ENCODE measurements around the gene RIMKLA. TPM values are rescaled to one million over a fixed set of nuclear protein-coding genes. Genes with fewer than 3 reads are reported as not detected.

Gene RIMKLA
- polyA plus RNA-seq, 1 donor, result 1.1 TPM

DNA sequence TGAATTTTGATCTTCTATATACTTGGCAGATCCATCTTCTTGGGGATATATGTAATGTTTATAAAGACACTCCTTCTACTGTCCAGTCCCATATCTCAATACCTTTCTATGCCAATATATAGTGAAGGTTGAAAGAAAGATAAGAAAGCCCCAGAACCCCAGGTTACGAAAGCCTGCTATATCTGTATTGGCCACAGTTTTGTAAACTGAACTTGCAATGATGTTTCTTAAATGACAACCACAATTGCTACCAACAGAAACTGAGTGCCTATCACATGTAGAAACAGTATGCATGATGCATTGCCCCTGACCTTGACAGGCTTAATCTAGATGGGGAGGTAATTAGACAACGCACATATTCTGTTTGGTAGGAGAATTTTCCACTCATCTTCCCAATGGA is 7.8 kb upstream of the RIMKLA start:
- DNase-seq, result no peak

- peak; percentile 24 for DNase-seq
Observed at GRCh38 chr1:42379794-42380585, 602 bp upstream of the RIMKLA start.

DNA sequence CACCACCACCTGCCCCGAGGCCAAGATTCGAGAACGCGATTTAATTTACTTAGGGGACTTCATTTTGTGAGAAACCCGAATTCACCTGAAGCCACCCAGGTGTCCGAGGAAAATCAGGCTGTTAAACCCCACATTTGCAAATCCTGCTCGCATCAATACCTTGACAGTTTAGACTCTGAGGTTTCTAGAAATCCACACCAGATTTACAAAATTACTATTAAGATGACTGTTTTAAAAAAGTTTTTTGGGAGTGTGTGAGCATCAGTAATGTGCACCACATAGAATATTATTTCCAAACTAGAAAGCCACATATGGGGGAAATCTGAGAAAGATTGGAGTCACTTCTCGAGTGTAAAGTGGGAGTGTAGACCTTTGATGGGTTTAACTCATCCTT is 685 bp downstream of the RIMKLA start:
- no peak for DNase-seq

DNA sequence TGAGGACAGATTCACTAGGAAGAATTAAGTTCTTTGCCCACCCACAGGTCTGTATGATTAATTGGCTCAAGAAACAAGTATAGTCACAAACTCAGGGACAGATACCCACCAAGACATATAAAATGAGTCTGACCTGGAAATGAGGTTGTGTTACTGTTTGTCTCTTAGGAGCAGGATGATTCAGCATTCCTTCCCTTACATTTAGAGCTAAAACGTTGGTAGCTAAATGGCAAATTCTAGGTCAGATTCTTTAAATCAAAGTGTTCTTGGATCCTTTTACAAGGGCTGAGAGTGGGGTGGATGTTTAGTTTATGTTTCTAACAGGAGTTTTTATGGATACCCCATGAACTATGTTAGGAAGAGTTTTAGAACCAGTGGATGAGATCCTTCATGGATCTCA is 4.7 kb downstream of the RIMKLA start:
- no peak for DNase-seq

DNA sequence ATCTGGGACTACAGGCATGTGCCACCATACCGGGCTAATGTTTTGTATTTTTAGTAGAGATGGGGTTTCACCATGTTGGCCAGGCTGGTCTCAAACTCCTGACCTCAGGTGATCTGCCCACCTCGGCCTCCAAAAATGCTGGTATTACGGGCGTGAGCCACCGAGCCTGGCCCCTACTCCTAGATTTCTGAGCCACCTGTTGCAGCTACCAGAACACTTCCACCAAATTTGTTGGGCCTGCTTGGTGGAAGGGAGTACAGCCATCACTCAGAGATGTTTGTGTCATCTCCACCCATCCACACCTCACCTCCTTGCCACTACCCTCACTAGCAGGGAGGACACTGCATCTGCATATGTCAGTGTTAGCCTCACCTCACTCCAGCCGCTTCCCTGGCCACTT is 5.5 kb downstream of the RIMKLA start:
- no peak for DNase-seq

DNA sequence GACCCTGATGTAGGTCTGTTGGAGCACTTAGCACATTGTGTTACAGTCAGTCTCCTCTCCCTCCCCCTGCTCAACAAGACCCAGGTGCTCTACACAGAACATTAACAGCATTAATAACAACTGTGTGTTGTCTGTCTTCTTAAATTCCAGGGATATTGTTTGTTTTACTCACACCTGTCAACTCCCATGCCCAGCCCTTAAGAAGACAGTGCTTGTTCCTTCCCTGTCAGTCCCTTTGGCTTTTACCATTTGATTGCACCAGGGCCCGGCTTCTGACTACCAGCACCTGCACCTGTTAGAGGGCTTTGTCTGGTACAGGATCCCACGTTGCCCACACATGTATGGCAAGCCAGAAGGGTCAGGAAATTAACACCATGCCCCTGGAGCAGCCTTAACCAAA is 11.7 kb downstream of the RIMKLA start:
- DNase-seq, result no peak

DNA sequence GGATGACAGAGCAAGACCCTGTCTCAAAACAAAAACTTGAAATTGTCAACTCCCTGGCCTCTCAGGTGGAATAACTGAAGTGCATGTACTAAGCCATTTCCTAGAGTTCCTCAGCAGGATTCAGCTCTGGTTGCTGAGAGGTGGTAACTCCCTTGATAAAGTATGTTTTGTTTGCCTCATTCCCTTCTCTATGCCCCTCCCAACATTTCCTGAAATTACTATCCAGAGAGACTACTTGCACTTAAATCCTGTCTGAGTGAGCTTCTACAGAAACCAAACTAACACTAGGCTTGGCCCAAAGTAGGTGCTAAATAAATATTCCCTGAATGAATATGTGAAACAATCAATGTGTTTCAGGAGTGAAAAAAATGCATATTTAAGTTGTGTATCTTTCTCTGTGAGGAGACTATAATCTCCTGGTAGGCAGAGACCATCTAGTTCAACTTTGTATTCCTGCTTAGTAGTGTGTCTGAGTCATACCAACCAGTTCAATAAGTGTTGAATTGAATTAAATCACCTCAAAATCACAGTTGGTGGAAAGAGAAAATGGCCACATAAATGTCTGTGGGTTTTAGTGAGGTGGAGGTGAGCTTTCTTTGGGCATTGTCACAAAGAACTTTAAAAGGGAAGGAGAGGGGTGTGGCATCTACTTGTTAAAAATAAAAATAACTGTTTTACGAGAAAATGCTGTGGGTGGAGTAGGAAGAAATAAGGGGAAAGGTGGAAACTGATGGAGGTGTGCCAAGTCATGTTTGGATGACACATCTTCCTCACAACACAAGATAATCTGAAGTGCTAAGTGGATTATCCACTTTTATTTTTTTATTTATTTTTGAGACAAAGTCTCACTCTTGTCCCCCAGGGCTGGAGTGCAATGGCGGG is 12.6 kb downstream of the RIMKLA start:
- no peak for DNase-seq

DNA sequence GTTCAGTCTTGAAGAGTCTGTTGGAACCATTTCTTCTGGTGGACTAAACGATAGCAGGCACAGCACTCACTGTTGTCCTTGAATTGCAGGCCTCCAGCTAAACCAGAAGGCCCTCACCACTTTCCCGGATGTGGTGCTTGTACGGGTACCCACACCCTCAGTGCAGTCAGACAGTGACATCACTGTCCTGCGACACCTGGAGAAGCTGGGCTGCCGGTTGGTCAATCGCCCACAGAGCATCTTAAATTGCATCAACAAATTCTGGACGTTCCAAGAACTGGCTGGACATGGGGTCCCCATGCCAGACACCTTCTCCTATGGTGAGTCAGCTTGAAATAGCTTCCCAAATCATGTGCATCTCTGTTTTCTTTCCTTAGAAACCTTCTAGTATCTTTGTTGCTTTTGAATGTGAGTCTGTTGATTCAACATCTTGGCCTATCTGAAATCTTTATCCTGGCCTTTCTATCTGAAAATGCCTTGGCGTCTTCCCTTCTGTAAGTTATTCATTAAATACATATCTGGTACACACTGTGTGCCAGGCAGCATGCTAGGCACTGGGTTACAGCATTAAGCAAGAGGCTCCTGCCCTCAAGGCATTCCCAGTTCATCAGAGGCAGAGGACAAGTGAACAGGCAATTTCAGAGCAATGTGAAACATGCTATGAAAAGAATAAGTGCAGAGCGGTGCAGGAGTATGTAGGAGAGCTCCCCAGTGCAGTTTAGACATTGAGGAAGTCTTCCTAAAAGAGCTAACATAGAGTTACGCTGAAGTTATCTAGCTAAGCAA is 18.9 kb downstream of the RIMKLA start:
- no peak for DNase-seq

DNA sequence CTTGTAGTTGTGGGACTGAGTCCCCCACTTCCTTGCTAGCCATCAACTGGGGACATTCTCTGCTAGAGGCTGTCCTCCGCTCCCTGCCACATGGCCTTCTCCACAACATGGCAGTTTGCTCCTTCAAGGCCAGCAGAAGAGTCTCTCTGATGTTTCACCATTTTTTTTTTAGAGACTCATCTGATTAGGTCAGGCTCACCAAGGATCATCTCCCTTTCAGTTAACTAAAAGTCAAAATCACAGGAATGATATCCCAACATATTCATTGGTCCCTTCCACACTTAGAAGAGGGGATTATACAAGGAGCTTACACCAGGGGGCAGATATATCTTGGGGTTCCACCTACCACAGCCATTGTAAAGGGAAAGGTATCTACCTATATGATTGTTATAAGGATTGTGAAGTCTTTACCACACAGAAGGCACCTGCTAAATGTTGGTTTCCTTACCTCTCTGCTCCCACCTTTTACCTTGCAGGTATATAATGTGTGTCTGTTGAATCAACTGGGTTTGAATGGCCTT is 23.3 kb downstream of the RIMKLA start:
- no peak for DNase-seq

DNA sequence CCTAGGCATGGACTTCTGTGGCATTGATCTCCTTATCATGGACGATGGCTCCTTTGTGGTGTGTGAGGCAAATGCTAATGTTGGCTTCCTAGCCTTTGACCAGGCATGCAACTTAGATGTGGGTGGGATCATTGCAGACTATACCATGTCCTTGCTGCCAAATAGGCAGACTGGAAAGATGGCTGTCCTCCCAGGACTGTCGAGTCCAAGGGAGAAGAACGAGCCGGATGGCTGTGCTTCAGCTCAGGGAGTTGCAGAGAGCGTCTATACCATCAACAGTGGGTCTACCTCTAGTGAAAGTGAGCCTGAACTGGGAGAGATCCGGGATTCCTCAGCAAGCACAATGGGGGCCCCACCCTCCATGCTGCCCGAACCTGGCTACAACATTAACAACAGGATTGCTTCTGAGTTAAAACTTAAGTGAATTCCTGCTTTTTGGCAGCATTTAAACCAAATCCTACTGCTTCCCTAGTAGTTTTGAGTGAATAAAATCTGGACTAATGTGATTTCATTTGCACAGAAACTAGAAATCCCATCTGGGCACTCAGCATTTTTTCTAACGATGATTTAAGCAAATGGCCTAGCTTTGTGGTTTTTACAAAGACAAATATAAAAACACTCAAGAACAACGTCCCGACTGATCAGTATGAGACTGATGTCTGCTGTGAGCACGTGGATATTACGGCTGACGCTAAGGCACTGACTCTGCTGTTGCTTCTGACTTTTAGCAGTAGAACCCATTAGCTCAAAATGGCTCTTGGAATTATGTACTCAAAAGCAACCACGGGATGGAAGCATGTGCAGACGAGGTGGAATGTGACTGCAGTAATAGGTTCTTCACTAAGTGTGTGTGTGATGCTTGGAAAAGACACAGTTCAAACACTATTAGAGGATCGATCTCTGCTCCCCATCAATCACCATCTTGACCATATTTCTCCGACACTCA is 34.2 kb downstream of the RIMKLA start:
- DNase-seq, result no peak

DNA sequence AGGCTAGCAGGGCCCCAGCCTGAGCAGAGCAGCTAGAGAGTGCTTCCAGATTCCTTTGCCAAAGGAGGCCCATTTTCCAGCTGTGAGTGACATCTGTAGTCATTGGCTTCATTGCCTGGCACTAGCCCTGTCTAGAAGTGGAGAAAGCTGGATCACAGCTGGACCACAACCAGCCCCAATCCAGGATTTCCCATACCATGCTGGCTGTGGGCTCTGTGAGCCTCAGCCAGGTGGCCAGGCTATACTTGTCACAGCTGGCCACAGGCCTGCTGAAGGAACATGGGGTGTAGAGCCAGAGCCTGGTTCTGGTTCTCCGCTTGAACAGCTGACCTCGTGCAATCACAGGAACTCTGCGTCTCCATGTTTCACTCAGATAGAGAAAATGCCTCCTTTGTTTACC is 36.6 kb downstream of the RIMKLA start:
- peak; percentile 60 for DNase-seq

DNA sequence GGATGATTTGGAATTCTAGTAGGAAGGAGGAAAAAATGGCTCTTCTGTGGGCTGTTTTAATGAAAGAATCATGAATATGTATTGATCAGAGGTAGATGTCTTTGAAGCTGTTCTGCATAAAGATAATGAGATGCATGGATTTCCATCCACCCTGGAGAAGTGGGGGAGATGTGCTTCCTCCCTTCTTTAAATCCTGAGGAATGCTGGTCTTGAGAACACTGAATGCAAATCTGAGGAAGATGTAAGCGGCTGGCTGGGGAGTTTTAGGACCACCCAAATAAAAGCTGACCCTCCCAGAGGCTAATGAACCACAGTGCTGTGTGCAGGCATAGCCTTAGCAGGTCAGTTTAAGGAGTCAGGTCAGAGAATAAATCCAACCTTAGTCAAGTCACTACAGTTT is 37.9 kb downstream of the RIMKLA start:
- DNase-seq, result no peak

DNA sequence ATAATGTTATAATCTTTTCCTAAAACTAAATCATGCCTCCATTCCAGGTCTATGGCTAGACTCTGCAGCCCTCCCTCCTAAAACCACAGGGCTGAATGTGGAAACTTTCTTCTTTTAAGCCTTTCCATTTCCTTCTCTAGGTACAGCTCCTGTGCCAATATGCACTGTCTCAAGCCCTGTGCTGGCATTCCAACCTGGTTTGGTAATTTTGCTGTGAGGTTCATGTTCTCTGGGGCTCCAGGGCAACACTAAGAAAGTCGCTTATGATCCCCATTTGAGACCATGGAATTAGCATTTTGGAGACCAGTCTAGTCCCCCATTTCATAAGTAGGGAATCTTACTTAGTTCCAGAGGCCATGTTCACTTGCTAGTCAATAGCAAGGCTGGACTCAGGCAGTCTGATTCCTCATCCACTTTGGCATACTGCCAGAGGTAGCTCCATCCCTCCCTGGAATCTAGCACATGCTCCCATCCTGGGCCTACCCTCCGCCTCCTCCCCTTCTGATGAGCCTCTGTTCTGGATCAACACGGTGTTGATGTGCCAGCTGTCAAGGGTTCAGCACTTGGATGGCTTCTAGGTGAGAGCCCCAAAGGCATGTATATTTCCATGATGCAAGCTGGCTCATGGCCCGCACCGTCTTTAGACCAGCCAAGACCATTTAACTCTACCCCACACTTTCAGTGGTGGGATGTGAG is 38.7 kb downstream of the RIMKLA start:
- DNase-seq, result peak; percentile 62

DNA sequence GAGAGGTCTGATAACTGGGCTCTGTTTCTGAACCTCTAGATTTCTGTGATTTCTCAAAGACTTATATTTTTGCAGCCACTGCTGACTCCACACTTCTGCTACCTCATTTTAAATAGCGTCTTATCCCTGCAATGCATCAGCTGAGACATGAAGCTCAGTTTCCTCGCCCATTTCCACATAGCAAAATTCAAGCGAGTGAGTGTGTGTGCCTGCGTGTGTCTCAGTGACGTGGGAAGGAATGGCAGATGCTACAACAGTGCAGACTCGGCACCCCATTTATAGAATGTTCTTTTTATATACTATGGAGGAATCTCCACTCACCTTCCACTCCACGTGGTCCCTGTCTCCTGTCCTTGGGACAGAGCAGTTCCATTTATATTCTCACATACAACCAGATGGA is 39.5 kb downstream of the RIMKLA start:
- DNase-seq, result no peak

DNA sequence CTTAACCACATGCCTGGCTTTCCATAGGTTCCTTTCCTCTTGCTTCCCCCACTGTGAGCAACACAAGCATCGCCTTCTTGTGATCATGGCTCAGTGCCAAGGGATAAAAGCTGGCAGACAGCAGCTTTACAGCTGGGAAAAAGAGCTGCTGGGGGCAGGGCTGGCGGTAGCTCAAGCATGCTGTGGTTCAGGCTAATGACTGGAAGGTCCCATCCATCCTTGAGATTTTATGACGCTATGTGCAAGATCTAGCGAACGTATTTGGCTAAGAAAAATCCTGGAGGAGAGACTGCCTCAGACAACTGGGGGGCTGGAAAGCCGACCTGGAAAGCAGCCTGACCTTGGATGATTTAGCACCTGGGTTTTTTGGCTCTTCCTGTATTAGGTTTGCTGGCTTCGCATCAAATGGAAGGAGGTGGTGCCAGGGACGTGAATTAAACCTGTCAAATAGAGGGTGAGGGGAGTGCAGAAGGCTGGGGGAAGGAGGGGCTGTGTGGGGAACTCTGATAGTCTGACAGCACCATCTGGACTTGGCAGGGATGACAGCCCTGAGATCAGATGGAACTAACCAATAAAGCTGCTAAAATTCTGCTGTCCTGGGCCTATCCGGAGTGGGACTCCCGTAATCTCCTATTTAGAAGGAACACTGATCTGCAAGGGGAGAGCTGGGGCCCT is 40.5 kb downstream of the RIMKLA start:
- DNase-seq, result peak; percentile 87

DNA sequence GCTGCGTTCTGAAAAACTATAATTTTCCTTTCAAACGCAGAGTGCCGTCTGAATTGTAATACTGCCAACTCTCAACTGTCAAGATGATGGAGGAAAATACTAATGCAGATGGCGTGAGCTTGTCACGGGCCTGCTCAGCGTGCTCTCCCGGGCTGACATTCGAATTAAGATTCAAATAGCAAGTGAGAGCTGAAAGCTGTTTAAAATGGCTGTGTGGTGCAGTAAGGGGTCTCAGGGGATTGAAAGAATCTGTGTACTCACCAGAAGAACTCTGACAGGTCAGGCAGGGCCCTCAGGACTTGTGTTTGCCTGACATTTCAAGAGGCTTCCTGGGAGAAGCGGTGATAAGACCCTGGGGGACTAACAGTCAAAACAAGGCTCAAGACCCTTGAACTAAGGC is 42.1 kb downstream of the RIMKLA start:
- DNase-seq, result no peak

DNA sequence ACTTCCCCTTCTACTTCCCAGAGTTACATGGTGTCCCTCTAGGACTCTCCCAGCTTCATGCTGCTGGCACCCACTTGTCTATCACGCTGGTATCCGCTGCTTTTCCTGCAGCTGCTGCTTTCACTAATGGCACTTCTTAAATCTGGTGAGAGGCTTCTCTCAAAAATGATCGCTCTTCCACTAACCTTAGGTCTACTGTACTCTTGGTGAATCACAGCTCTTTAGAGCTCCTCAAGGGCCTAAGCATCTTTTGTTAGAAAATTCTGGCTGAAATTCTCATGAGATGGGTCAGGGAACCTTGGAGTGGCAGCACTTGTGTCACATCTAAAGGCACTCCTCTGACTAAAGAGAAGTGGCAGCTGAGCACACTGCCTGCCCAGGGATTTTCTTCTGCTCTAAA is 43.1 kb downstream of the RIMKLA start:
- DNase-seq, result no peak

- DNase-seq, result no peak
Observed at GRCh38 chr1:42424201-42424600, 43.6 kb downstream of the RIMKLA start.

GRCh38 chr1:42427240-42427639 is 46.6 kb downstream of the RIMKLA start:
- DNase-seq, result no peak

GRCh38 chr1:42429603-42430002 is 49.0 kb downstream of the RIMKLA start:
- DNase-seq, result no peak
